Measurements from ENCODE around the gene TCN2. TPM values are rescaled to one million over a fixed set of nuclear protein-coding genes. Genes with fewer than 3 reads are reported as not detected.

Gene TCN2
- total RNA-seq, 4 donors from 2014 or later: 28.7 to 44.2 (median 40.2) TPM

DNA sequence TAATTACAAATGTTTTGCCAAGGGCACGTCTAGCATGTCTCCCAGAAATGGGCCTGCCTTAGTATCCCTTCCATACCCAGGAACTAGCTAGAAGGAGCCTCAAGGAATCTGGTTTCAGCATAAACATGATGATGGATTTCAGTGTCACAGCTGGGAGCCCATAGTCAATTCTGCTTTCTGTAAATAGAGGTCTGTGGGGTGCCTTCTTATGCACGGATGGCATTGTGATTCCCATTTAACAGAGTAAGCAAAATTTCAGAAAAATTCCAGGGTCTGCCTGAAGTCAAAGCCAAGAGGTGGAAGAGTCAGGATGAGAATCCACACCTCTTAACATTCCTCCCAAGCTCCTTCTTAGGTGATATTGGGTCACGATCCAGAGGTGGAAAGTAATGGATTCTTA, 48.6 kb downstream of the TCN2 start:
- Histone ChIP-seq H3K27ac (replicated peaks in 1 of 4) (no peak overlapping the region), H3K4me1 (peaks cover 0 to 5% (median 3%) of the 10 kb centered on the region in 4 donors), H3K27me3 (no peaks in the 10 kb centered on the region), H3K36me3 (peaks cover 0 to 9% (median 2%) of the 10 kb centered on the region in 4 donors), H3K9me3 (no peaks in the 10 kb centered on the region), H3K4me3 (no peak overlapping the region)
- no peak for DNase-seq (ENCODE audit: extremely low spot score)
- intact Hi-C loops (cut with DNase I): no loop called here
- TF ChIP-seq, protein P1, sequence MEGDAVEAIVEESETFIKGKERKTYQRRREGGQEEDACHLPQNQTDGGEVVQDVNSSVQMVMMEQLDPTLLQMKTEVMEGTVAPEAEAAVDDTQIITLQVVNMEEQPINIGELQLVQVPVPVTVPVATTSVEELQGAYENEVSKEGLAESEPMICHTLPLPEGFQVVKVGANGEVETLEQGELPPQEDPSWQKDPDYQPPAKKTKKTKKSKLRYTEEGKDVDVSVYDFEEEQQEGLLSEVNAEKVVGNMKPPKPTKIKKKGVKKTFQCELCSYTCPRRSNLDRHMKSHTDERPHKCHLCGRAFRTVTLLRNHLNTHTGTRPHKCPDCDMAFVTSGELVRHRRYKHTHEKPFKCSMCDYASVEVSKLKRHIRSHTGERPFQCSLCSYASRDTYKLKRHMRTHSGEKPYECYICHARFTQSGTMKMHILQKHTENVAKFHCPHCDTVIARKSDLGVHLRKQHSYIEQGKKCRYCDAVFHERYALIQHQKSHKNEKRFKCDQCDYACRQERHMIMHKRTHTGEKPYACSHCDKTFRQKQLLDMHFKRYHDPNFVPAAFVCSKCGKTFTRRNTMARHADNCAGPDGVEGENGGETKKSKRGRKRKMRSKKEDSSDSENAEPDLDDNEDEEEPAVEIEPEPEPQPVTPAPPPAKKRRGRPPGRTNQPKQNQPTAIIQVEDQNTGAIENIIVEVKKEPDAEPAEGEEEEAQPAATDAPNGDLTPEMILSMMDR (IDR thresholded peaks at IDR 0.05): no peak
- TF ChIP-seq POLR2AphosphoS5 (IDR thresholded peaks at IDR 0.05) (no peak), EP300 (IDR thresholded peaks at IDR 0.05) (no peak), POLR2A (IDR thresholded peaks at IDR 0.05; ENCODE audit: low read depth) (no peak)
- 77% methylated on average over 3 of the region's 3 CpGs for WGBS

DNA sequence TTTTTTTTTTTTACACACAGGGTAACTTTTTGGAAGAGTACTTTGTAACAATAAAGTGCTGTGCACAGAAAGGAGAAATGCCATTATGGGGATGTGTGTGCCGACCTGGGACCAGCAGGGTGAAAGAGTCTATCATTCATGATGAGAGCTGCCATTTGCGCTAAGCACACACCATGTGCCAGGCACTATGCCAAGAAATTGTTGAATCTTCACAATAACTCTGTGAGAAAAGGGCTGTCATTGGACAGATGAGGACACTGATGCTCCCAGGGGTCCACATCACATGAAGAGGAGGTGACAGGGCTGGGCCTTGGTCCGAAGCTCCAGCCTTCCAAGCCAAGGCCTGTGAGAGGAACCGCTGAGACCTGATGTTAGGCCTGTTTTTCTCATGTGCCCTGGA, 55.1 kb downstream of the TCN2 start:
- H3K27ac ChIP-seq (replicated peaks in 1 of 4): no peak overlapping the region
- no peaks in the 10 kb centered on the region for H3K27me3 ChIP-seq
- 89% methylated on average over 4 of the region's 4 CpGs for WGBS
- H3K9me3 ChIP-seq: no peaks in the 10 kb centered on the region
- intact Hi-C loops (cut with DNase I): no loop called here
- no peak for DNase-seq (ENCODE audit: extremely low spot score)
- no peak overlapping the region for H3K4me3 ChIP-seq
- peaks cover 0 to 44% (median 21%) of the 10 kb centered on the region in 4 donors for H3K36me3 ChIP-seq
- TF ChIP-seq POLR2A (IDR thresholded peaks at IDR 0.05; ENCODE audit: low read depth) (no peak), EP300 (IDR thresholded peaks at IDR 0.05) (no peak), POLR2AphosphoS5 (IDR thresholded peaks at IDR 0.05) (no peak)
- TF ChIP-seq, protein P1 (IDR thresholded peaks at IDR 0.05): no peak
- H3K4me1 ChIP-seq: peaks cover 6 to 16% (median 14%) of the 10 kb centered on the region in 4 donors

DNA sequence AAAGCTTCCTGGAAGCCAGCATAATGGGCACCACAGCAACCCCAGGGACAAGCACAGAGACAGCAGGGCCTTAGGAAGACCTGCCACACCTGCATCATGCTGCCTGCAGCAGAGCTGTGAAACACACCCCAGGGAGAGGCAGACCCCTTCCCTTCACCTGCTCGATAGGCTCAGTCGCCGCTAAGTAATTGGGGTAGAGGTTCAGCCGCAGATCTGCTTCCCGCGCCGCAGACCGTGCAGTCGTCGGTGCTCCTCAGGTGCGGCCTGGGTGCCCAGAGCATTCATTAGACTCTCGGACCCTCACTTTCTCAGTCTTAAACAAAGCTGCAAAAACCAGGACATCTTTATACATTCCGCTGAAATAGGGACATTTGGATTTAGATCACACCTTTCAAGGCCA, 57.8 kb downstream of the TCN2 start:
- H3K9me3 ChIP-seq: no peaks in the 10 kb centered on the region
- peaks cover 9 to 25% (median 24%) of the 10 kb centered on the region in 4 donors for H3K4me1 ChIP-seq
- H3K27me3 ChIP-seq: no peaks in the 10 kb centered on the region
- TF ChIP-seq EP300 (IDR thresholded peaks at IDR 0.05) (no peak), POLR2AphosphoS5 (IDR thresholded peaks at IDR 0.05) (no peak), POLR2A (IDR thresholded peaks at IDR 0.05; ENCODE audit: low read depth) (no peak)
- TF ChIP-seq, protein P1 (IDR thresholded peaks at IDR 0.05): no peak
- intact Hi-C loops (cut with DNase I): no loop called here
- no peak overlapping the region for H3K27ac ChIP-seq (replicated peaks in 1 of 4)
- no peak for DNase-seq (ENCODE audit: extremely low spot score)
- peaks cover 0 to 42% (median 21%) of the 10 kb centered on the region in 4 donors for H3K36me3 ChIP-seq
- WGBS: 96% methylated on average over 3 of the region's 13 CpGs
- no peak overlapping the region for H3K4me3 ChIP-seq

DNA sequence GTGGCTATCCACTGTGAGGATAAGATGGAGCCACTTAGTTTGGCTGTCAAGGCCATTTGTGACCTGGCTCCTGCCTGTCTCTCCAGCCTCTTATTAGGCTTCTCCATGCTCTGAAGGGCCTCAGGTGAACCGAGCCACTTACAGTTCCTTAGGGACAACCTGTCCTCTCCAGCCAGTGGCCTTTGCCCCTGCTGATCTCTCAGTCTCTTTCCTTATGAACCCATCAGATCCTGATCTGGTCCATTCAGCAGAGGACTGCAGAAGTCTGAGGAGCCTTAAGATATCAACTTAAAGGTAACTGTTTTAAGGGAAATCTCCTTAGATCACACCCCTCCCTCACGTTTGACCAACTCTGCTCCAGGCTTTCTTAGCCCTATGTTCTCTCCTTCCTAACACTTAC, 58.3 kb downstream of the TCN2 start:
- intact Hi-C loops (cut with DNase I): no loop called here
- WGBS: 81% methylated on average over 1 of the region's 2 CpGs
- Histone ChIP-seq H3K9me3 (no peaks in the 10 kb centered on the region), H3K27ac (replicated peaks in 1 of 4) (no peak overlapping the region), H3K4me3 (no peak overlapping the region), H3K36me3 (peaks cover 0 to 40% (median 21%) of the 10 kb centered on the region in 4 donors), H3K27me3 (no peaks in the 10 kb centered on the region), H3K4me1 (peaks cover 9 to 25% (median 24%) of the 10 kb centered on the region in 4 donors)
- TF ChIP-seq POLR2A (IDR thresholded peaks at IDR 0.05; ENCODE audit: low read depth) (no peak), EP300 (IDR thresholded peaks at IDR 0.05) (no peak), POLR2AphosphoS5 (IDR thresholded peaks at IDR 0.05) (no peak)
- TF ChIP-seq, protein P1 (IDR thresholded peaks at IDR 0.05): no peak
- DNase-seq (ENCODE audit: extremely low spot score): no peak

DNA sequence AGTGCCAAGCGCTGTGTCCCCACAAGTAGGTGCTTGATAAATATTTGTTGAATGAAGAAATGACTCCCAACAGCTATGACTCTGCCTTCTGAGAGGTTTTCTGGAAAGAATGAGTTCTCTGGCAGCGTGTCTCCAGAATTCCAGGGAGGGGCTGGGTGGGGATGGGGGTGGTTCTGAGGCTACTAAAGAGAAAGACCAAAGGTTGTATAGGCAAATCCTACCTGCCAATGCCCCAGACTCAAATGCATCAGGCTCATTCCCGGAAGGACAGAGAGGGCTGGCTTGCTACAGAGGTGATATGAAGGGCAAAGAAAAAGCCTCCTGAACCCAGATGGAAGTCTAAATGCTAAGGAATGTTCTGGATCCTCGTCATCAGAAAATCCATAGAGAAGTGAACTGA, 58.8 kb downstream of the TCN2 start:
- WGBS: 91% methylated on average over 4 of the region's 4 CpGs

More for the DNA sequence above, 58.8 kb downstream of the TCN2 start:
- Histone ChIP-seq H3K9me3 (no peaks in the 10 kb centered on the region), H3K4me1 (peaks cover 9 to 25% (median 24%) of the 10 kb centered on the region in 4 donors), H3K27ac (replicated peaks in 1 of 4) (no peak overlapping the region), H3K27me3 (no peaks in the 10 kb centered on the region), H3K4me3 (no peak overlapping the region), H3K36me3 (peaks cover 0 to 38% (median 21%) of the 10 kb centered on the region in 4 donors)
- DNase-seq (ENCODE audit: extremely low spot score): no peak
- TF ChIP-seq, protein P1 (IDR thresholded peaks at IDR 0.05): no peak
- TF ChIP-seq POLR2AphosphoS5 (IDR thresholded peaks at IDR 0.05) (no peak), POLR2A (IDR thresholded peaks at IDR 0.05; ENCODE audit: low read depth) (no peak), EP300 (IDR thresholded peaks at IDR 0.05) (no peak)
- intact Hi-C loops (cut with DNase I): loop anchor here (2.0 kb wide), 1 partner anchor 31 kb away; the partner anchor contains the start of gene SLC35E4

All from esophagus muscularis mucosa (tissue), 4 donors.